ENCODE measurements around the gene PACS2.

The PACS2 gene

GRCh38 chr14:105408592-105408991 lies 94.0 kb downstream of the PACS2 start:
- no peak for TF ChIP-seq Cebpa-rat (IDR thresholded peaks at IDR 0.05)

GRCh38 chr14:105409364-105409763 lies 94.8 kb downstream of the PACS2 start:
- Histone ChIP-seq H3K27me3 (peaks cover 45% of the 10 kb centered on the region), H3K9me3 (no peaks in the 10 kb centered on the region), H3K27ac (no peak overlapping the region), H3K4me2 (no peak overlapping the region), H3K4me1 (peaks cover 44% of the 10 kb centered on the region), H4K20me1 (peaks cover 58% of the 10 kb centered on the region), H3K36me3 (no peaks in the 10 kb centered on the region; the same call in 1 of the 2 replicates), H3K4me3 (no peak overlapping the region), H3K9ac (no peak overlapping the region)
- TF ChIP-seq Cebpa-rat (IDR thresholded peaks at IDR 0.05) = no peak

More at GRCh38 chr14:105408592-105408991, 94.0 kb downstream of the PACS2 start:
- Histone ChIP-seq H3K4me2 (no peak overlapping the region), H3K36me3 (no peaks in the 10 kb centered on the region; the same call in 1 of the 2 replicates), H3K9me3 (no peaks in the 10 kb centered on the region), H3K9ac (no peak overlapping the region), H3K4me1 (peaks cover 44% of the 10 kb centered on the region), H3K27ac (no peak overlapping the region), H4K20me1 (peaks cover 57% of the 10 kb centered on the region), H3K27me3 (peaks cover 37% of the 10 kb centered on the region), H3K4me3 (no peak overlapping the region)

- Histone ChIP-seq H3K27ac (no peak overlapping the region), H3K4me1 (peaks cover 45% of the 10 kb centered on the region), H3K36me3 (no peaks in the 10 kb centered on the region; the same call in 1 of the 2 replicates), H3K9me3 (no peaks in the 10 kb centered on the region), H3K27me3 (peaks cover 56% of the 10 kb centered on the region), H3K4me2 (peak overlapping the region; percentile 100), H4K20me1 (peaks cover 58% of the 10 kb centered on the region), H3K4me3 (peak overlapping the region; percentile 63), H3K9ac (peak overlapping the region; percentile 66)
- TF ChIP-seq Cebpa-rat (IDR thresholded peaks at IDR 0.05) = no peak
These were observed 96.1 kb downstream of the PACS2 start for GRCh38 chr14:105410642-105411016.

- no peak for TF ChIP-seq Cebpa-rat (IDR thresholded peaks at IDR 0.05)
- H3K27ac ChIP-seq = no peak overlapping the region
- no peaks in the 10 kb centered on the region for H3K9me3 ChIP-seq
- H4K20me1 ChIP-seq = peaks cover 58% of the 10 kb centered on the region
- H3K27me3 ChIP-seq = peaks cover 58% of the 10 kb centered on the region
- H3K36me3 ChIP-seq = no peaks in the 10 kb centered on the region; the same call in 1 of the 2 replicates
- peaks cover 51% of the 10 kb centered on the region for H3K4me1 ChIP-seq
- H3K4me3 ChIP-seq = peak overlapping the region; percentile 63
- peak overlapping the region; percentile 100 for H3K4me2 ChIP-seq
- peak overlapping the region; percentile 66 for H3K9ac ChIP-seq
These were observed 96.7 kb downstream of the PACS2 start for GRCh38 chr14:105411017-105411941.

- H3K36me3 ChIP-seq = no peaks in the 10 kb centered on the region; the same call in 1 of the 2 replicates
- H3K9ac ChIP-seq = no peak overlapping the region
- H3K4me2 ChIP-seq = peak overlapping the region; percentile 100
- H3K9me3 ChIP-seq = no peaks in the 10 kb centered on the region
- H3K27ac ChIP-seq = no peak overlapping the region
- H4K20me1 ChIP-seq = peaks cover 53% of the 10 kb centered on the region
- peaks cover 51% of the 10 kb centered on the region for H3K4me1 ChIP-seq
- TF ChIP-seq Cebpa-rat (IDR thresholded peaks at IDR 0.05) = no peak
- H3K27me3 ChIP-seq = peaks cover 58% of the 10 kb centered on the region
- H3K4me3 ChIP-seq = no peak overlapping the region
These were observed 97.6 kb downstream of the PACS2 start for GRCh38 chr14:105411985-105412770.

GRCh38 chr14:105412771-105413543 lies 98.4 kb downstream of the PACS2 start:
- Histone ChIP-seq H3K4me3 (no peak overlapping the region), H3K36me3 (no peaks in the 10 kb centered on the region; the same call in 1 of the 2 replicates), H3K4me2 (peak overlapping the region; percentile 78; the same call in 1 of the 2 replicates), H3K9me3 (no peaks in the 10 kb centered on the region), H3K9ac (no peak overlapping the region), H3K27me3 (peaks cover 58% of the 10 kb centered on the region), H3K4me1 (peaks cover 56% of the 10 kb centered on the region), H4K20me1 (peaks cover 46% of the 10 kb centered on the region), H3K27ac (no peak overlapping the region)
- TF ChIP-seq Cebpa-rat (IDR thresholded peaks at IDR 0.05) = no peak

- H3K4me1 ChIP-seq = peaks cover 62% of the 10 kb centered on the region
- peak overlapping the region; percentile 78 for H3K4me2 ChIP-seq
- no peak overlapping the region for H3K27ac ChIP-seq
- peaks cover 44% of the 10 kb centered on the region for H4K20me1 ChIP-seq
- H3K9ac ChIP-seq = no peak overlapping the region
- no peaks in the 10 kb centered on the region; the same call in 1 of the 2 replicates for H3K36me3 ChIP-seq
- no peak overlapping the region for H3K4me3 ChIP-seq
- H3K9me3 ChIP-seq = no peaks in the 10 kb centered on the region
- peaks cover 58% of the 10 kb centered on the region for H3K27me3 ChIP-seq
- no peak for TF ChIP-seq Cebpa-rat (IDR thresholded peaks at IDR 0.05)
These were observed 99.0 kb downstream of the PACS2 start for GRCh38 chr14:105413544-105413886.

DNA sequence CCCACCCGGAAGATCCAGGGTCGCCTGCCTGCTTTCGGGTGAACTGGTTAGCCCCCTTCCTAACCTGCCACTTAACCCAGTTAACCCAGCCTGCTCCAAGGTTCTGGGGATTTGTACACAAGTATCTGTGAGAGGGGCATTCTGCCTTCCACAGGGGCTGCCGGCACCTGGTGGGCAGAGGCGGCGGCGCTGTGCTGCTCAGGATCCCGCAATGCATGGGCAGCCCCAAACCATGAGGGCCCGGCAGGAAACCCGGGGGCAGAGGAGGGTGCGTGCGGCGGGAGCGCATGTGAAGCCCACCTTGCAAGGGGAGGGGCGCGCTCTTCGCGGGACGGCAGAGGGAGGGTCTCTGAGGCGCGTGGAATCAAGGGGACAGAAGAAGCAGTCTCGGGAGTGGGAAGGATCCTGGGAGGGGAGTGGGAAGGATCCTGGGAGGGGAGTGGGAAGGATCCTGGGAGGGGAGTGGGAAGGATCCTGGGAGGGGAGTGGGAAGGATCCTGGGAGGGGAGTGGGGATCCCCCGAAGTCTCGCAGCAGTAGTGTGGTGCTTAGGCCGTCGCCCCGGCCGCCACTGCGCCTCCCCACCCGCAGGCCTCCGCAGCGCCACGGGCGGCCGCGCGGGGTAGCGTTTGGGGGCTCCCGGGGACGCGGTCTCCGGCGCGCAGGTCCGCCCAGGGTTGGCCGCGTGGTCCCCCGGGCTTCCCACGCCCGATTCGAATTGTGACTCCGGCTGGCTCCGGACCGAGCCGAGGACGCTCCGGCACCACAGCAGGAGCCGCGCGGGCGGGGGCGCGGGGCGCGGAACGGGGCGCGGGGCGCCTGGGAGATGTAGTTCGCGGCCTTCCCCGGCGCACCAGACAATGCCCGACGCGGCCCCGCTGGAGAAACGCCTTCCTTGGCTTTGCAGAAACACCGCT lies 100.2 kb downstream of the PACS2 start:
- Histone ChIP-seq H3K9ac (peak overlapping the region; percentile 71), H4K20me1 (peaks cover 36% of the 10 kb centered on the region), H3K36me3 (no peaks in the 10 kb centered on the region), H3K27ac (peak overlapping the region; percentile 74), H3K4me2 (peak overlapping the region; percentile 78), H3K4me1 (peaks cover 72% of the 10 kb centered on the region), H3K4me3 (peak overlapping the region; percentile 70), H3K27me3 (peaks cover 57% of the 10 kb centered on the region), H3K9me3 (no peaks in the 10 kb centered on the region)
- TF ChIP-seq Cebpa-rat (IDR thresholded peaks at IDR 0.05) = no peak
